HL-60 (cell line): ENCODE measurements around the gene PDE4A.

Source experiments
- DNase-seq, 2 experiments: peaks; one replicate each; pipeline ENCODE4 v3.0.0-alpha.2; 2010 to 2020; ENCODE audit warnings: low read depth in 1 of 2, low spot score in 1 of 2
- H3K27ac ChIP-seq: fragments of 250-450 bp; sonication (Bioruptor Pico); replicated peaks from 2 replicates; pipeline ENCODE4 v1.5.1; 2020; ENCODE audit warnings: mild to moderate bottlenecking, moderate library complexity
- H3K27me3 ChIP-seq: fragments of 250-450 bp; sonication (Bioruptor Pico); 2 replicates; pipeline ENCODE4 v1.5.1; 2021; ENCODE audit warnings: mild to moderate bottlenecking, moderate library complexity; ENCODE audit not compliant: insufficient read depth, poor library complexity, severe bottlenecking
- H3K4me3 ChIP-seq: replicated peaks from 2 replicates; pipeline ENCODE4 v1.5.1; 2011; ENCODE audit warnings: mild to moderate bottlenecking, control low read depth, low read length; ENCODE audit not compliant: insufficient read depth
- CTCF ChIP-seq: IDR thresholded peaks from one replicate; pipeline ENCODE4 v1.5.1; 2011; ENCODE audit warnings: low read length, control low read depth, inconsistent platforms; ENCODE audit not compliant: insufficient read depth
- GABPA ChIP-seq: IDR thresholded peaks from 2 replicates; pipeline ENCODE4 v1.6.1; 2012; ENCODE audit warnings: low read depth
- POLR2AphosphoS5 ChIP-seq: IDR thresholded peaks from 2 replicates; pipeline ENCODE4 v1.6.1; 2012; ENCODE audit warnings: low read depth
- REST ChIP-seq: IDR thresholded peaks from 2 replicates; pipeline ENCODE4 v1.6.1; 2012; ENCODE audit warnings: low read depth; ENCODE audit not compliant: insufficient replicate concordance
- SPI1 ChIP-seq: IDR thresholded peaks from 2 replicates; pipeline ENCODE4 v1.6.1; 2012; ENCODE audit warnings: low read depth, mild to moderate bottlenecking, borderline replicate concordance

PDE4A gene

GRCh38 chr19:10462557-10462956, 42.2 kb downstream of the PDE4A start:
- TF ChIP-seq CTCF (no peak), SPI1 (no peak), REST (no peak), GABPA (no peak), POLR2AphosphoS5 (no peak)
- Histone ChIP-seq H3K27me3 (no peaks in the 10 kb centered on the region), H3K27ac (no peak overlapping the region), H3K4me3 (no peak overlapping the region)
- DNase-seq: no peak

GRCh38 chr19:10464456-10464855, 44.1 kb downstream of the PDE4A start:
- Histone ChIP-seq H3K27me3 (no peaks in the 10 kb centered on the region), H3K27ac (no peak overlapping the region), H3K4me3 (no peak overlapping the region)
- TF ChIP-seq GABPA: no peak
- no peak for TF ChIP-seq CTCF
- no peak for TF ChIP-seq POLR2AphosphoS5
- no peak for TF ChIP-seq REST
- no peak for TF ChIP-seq SPI1
- DNase-seq: no peak

DNA sequence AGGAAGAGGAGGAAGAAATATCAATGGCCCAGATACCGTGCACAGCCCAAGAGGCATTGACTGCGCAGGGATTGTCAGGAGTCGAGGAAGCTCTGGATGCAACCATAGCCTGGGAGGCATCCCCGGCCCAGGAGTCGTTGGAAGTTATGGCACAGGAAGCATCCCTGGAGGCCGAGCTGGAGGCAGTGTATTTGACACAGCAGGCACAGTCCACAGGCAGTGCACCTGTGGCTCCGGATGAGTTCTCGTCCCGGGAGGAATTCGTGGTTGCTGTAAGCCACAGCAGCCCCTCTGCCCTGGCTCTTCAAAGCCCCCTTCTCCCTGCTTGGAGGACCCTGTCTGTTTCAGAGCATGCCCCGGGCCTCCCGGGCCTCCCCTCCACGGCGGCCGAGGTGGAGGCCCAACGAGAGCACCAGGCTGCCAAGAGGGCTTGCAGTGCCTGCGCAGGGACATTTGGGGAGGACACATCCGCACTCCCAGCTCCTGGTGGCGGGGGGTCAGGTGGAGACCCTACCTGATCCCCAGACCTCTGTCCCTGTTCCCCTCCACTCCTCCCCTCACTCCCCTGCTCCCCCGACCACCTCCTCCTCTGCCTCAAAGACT, 46.9 kb downstream of the PDE4A start:
- no peak overlapping the region for H3K27ac ChIP-seq
- no peak for DNase-seq
- no peak overlapping the region for H3K4me3 ChIP-seq
- H3K27me3 ChIP-seq: no peaks in the 10 kb centered on the region
- TF ChIP-seq GABPA (no peak), CTCF (no peak), POLR2AphosphoS5 (no peak), REST (no peak), SPI1 (no peak)
